Suprapubic skin (tissue), 3 donors: ENCODE data around the gene TAS2R40.

ENCODE experiments used
- CTCF ChIP-seq, 2 donors: fragments of 200-600 bp in 1 of 2; fragments of 450-650 bp in 1 of 2; sonication (generic) in 1 of 2; IDR thresholded peaks; one replicate each; pipeline ENCODE4 v1.5.1; 2016 to 2019; ENCODE audit warnings: antibody characterized with exemption in 2 of 2, mild to moderate bottlenecking in 1 of 2, moderate library complexity in 1 of 2
- POLR2AphosphoS5 ChIP-seq, 3 donors: sonication (generic); formaldehyde crosslinking; IDR thresholded peaks; one replicate each; pipeline ENCODE4 v1.6.1; 2017; ENCODE audit warnings: antibody characterized with exemption in 3 of 3

DNA sequence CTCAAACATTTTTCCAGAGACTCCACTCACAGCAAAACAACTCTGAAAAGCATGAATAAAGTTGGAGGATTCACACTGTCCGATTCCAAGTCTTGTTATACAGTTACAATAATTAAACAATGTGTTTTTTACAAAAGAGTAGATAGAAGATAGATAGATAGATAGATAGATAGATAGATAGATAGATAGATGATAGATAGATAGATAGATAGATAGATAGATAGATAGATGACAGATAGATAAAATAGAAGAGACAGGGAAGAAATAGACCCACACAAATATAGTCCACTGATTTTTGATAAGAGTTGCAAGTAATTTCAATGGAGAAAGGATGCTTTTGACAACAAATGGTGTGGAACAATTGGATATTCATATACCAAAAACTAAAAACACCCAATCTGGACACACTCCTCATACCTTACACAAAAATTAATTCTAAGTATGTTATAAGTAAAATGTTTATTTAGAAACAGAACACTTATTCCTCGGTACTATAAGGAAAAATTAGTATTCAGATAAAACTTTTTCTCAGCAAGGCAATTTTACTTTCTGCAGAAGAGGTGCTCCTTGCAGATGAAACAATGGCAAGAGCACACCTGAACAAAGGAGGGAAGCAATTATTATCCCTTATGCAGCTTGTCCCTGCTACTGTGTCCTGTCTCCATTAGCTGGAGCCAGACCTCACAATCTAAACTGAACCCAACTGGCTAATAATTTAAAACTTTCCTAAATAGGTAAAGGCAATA lies 44.3 kb upstream of the TAS2R40 start:
- TF ChIP-seq CTCF (IDR thresholded peaks at IDR 0.05), result no peak
- no peak for TF ChIP-seq POLR2AphosphoS5 (IDR thresholded peaks at IDR 0.05)
